Parathyroid adenoma (tissue), 2 donors: ENCODE measurements around the gene GRM2.

Experiments
- H2AFZ ChIP-seq: fragments of 300-600 bp; sonication (generic); one replicate; pipeline ENCODE4 v1.7.0; 2017; ENCODE audit warnings: antibody characterized with exemption, mild to moderate bottlenecking
- H3K27ac ChIP-seq: fragments of 300-600 bp; sonication (generic); one replicate; pipeline ENCODE4 v1.7.0; 2017
- H3K27me3 ChIP-seq: fragments of 300-600 bp; sonication (generic); one replicate; pipeline ENCODE4 v1.7.0; 2017; ENCODE audit warnings: low read length; ENCODE audit not compliant: control insufficient read depth, insufficient read depth
- H3K36me3 ChIP-seq: fragments of 300-600 bp; sonication (generic); one replicate; pipeline ENCODE4 v1.7.0; 2017; ENCODE audit warnings: low read length; ENCODE audit not compliant: control insufficient read depth, insufficient read depth
- H3K4me1 ChIP-seq: fragments of 300-600 bp; sonication (generic); one replicate; pipeline ENCODE4 v1.7.0; 2017; ENCODE audit warnings: control low read depth
- H3K4me2 ChIP-seq: fragments of 300-600 bp; sonication (generic); one replicate; pipeline ENCODE4 v1.7.0; 2017; ENCODE audit warnings: low read length
- H3K4me3 ChIP-seq: fragments of 300-600 bp; sonication (generic); one replicate; pipeline ENCODE4 v1.7.0; 2017; ENCODE audit warnings: low read depth, low read length
- H3K79me2 ChIP-seq: fragments of 300-600 bp; sonication (generic); one replicate; pipeline ENCODE4 v1.7.0; 2017; ENCODE audit warnings: control low read depth
- H3K9ac ChIP-seq: fragments of 300-600 bp; sonication (generic); one replicate; pipeline ENCODE4 v1.7.0; 2017; ENCODE audit warnings: mild to moderate bottlenecking
- H3K9me3 ChIP-seq: fragments of 300-600 bp; sonication (generic); one replicate; pipeline ENCODE4 v1.7.0; 2017; ENCODE audit warnings: low read length; ENCODE audit not compliant: control insufficient read depth
- TF ChIP-seq, protein P1 (sequence below): fragments of 300-600 bp; sonication (generic); IDR thresholded peaks from one replicate; pipeline ENCODE4 v1.7.0; 2017; ENCODE audit warnings: antibody characterized with exemption, mild to moderate bottlenecking
- donor health status: primary hyperparathyroidism.

The GRM2 gene

DNA sequence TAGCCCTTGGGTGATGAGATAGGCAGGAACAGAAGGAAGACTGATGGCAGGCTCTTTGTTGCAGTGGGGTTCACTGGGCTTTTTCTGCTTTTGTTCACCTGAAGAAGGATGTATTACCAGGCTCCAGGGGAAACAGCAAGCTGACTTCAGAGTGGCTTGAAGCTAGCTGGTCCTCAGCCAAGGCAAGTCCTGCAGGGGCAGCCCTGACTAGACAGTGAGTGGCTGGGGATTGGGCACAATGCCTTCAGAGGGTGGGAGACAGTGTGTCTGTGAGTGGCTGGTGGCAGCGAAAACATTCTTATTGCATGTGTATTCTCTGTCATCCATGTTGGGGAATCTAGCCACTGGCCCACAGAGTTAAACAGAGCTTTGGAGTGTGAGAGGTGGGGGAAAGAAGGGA is 38.1 kb upstream of the GRM2 start:
- no peak overlapping the region for H3K9ac ChIP-seq
- H3K79me2 ChIP-seq: peaks cover 8% of the 10 kb centered on the region
- no peaks in the 10 kb centered on the region for H3K36me3 ChIP-seq
- no peak overlapping the region for H2AFZ ChIP-seq
- no peaks in the 10 kb centered on the region for H3K27me3 ChIP-seq
- no peak overlapping the region for H3K4me2 ChIP-seq
- H3K9me3 ChIP-seq: no peaks in the 10 kb centered on the region
- H3K4me1 ChIP-seq: peaks cover 15% of the 10 kb centered on the region
- TF ChIP-seq, protein P1, sequence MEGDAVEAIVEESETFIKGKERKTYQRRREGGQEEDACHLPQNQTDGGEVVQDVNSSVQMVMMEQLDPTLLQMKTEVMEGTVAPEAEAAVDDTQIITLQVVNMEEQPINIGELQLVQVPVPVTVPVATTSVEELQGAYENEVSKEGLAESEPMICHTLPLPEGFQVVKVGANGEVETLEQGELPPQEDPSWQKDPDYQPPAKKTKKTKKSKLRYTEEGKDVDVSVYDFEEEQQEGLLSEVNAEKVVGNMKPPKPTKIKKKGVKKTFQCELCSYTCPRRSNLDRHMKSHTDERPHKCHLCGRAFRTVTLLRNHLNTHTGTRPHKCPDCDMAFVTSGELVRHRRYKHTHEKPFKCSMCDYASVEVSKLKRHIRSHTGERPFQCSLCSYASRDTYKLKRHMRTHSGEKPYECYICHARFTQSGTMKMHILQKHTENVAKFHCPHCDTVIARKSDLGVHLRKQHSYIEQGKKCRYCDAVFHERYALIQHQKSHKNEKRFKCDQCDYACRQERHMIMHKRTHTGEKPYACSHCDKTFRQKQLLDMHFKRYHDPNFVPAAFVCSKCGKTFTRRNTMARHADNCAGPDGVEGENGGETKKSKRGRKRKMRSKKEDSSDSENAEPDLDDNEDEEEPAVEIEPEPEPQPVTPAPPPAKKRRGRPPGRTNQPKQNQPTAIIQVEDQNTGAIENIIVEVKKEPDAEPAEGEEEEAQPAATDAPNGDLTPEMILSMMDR: no peak
- no peak overlapping the region for H3K4me3 ChIP-seq
- no peak overlapping the region for H3K27ac ChIP-seq

- Histone ChIP-seq H3K4me2 (peak overlapping the region; percentile 7), H3K9ac (no peak overlapping the region), H3K27me3 (no peaks in the 10 kb centered on the region), H3K4me3 (no peak overlapping the region), H3K9me3 (no peaks in the 10 kb centered on the region), H2AFZ (no peak overlapping the region), H3K36me3 (no peaks in the 10 kb centered on the region), H3K4me1 (peaks cover 15% of the 10 kb centered on the region), H3K79me2 (peaks cover 14% of the 10 kb centered on the region), H3K27ac (no peak overlapping the region)
- TF ChIP-seq, protein P1: peak; percentile 97
Observed at GRCh38 chr3:51669241-51670052, 37.4 kb upstream of the GRM2 start.

GRCh38 chr3:51670053-51670822 is 36.6 kb upstream of the GRM2 start:
- TF ChIP-seq, protein P1: no peak
- H2AFZ ChIP-seq: peak overlapping the region; percentile 99
- H3K4me3 ChIP-seq: peak overlapping the region; percentile 97
- no peaks in the 10 kb centered on the region for H3K27me3 ChIP-seq
- H3K27ac ChIP-seq: peak overlapping the region; percentile 89
- no peaks in the 10 kb centered on the region for H3K9me3 ChIP-seq
- no peak overlapping the region for H3K9ac ChIP-seq
- H3K36me3 ChIP-seq: no peaks in the 10 kb centered on the region
- H3K4me2 ChIP-seq: peak overlapping the region; percentile 91
- peaks cover 15% of the 10 kb centered on the region for H3K4me1 ChIP-seq
- peaks cover 15% of the 10 kb centered on the region for H3K79me2 ChIP-seq

- H2AFZ ChIP-seq: peak within 1 kb of the TSS; percentile 99
- H3K79me2 ChIP-seq: peaks cover 19% of the 10 kb centered on the region
- peaks cover 15% of the 10 kb centered on the region for H3K4me1 ChIP-seq
- no peaks in the 10 kb centered on the region for H3K27me3 ChIP-seq
- no peaks in the 10 kb centered on the region for H3K9me3 ChIP-seq
- H3K27ac ChIP-seq: peak within 1 kb of the TSS; percentile 89
- no peaks in the 10 kb centered on the region for H3K36me3 ChIP-seq
- TF ChIP-seq, protein P1: no peak
- H3K4me3 ChIP-seq: peak within 1 kb of the TSS; percentile 97
- H3K4me2 ChIP-seq: peak within 1 kb of the TSS; percentile 91
- H3K9ac ChIP-seq: peak within 1 kb of the TSS; percentile 55
Observed at GRCh38 chr3:51670823-51671733, 35.8 kb upstream of the GRM2 start, which contains the start of gene TEX264. Gene TEX264 (plus strand): TSS chr3:51671252. CDS start chr3:51674305, 3,053 bp downstream.
